ENCODE data around the gene HSPA1A.

The HSPA1A gene

DNA sequence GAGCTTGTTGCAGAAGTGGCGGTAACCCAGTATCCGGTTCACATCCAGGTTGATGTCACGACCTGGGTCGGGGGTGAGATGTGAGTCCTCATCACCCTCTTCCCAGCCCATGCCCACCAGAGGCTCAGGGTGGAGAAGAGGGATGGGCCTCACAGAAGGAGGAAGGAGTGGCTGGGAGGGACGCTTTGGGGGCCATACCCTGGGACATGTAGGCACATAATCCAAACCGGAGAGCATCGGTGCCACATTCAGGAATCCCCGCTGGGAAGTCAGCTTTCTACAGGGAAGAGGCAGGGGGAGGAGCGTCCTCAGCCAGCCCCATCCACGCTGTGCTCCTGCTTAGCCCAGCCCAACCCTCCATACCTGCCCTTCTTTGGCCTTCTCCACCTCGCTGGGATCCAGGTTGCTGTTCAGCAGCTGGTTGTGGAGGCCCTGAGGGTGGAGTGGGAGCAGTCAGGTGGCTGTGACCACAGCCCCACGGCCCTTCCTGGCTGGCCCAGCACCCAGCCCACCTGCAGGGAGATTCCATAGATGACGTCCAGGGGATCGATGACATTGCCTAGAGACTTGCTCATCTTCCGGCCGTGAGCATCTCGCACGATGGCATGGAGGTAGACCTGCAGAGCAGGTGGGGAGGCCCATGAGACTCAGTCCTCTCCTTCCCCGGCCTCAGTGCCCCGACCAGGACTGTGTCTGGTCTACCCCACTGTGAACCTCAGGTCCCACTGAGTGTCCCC lies 34.7 kb upstream of the HSPA1A start:
- POLR2A ChIA-PET: interaction anchor here (0.8 kb wide), 1 partner anchor 11 kb away, joined by 3 read pairs; no protein-coding TSS in a partner anchor
- no peak for DNase-seq (ENCODE audit: extremely low spot score)
- CTCF ChIA-PET: interaction anchor here (1.0 to 4.6 kb wide), 6 partner anchors 11 to 33 kb away, joined by 3 to 31 read pairs (median 6); partner anchors contain the start of gene VARS1
- TF ChIP-seq, protein P1, sequence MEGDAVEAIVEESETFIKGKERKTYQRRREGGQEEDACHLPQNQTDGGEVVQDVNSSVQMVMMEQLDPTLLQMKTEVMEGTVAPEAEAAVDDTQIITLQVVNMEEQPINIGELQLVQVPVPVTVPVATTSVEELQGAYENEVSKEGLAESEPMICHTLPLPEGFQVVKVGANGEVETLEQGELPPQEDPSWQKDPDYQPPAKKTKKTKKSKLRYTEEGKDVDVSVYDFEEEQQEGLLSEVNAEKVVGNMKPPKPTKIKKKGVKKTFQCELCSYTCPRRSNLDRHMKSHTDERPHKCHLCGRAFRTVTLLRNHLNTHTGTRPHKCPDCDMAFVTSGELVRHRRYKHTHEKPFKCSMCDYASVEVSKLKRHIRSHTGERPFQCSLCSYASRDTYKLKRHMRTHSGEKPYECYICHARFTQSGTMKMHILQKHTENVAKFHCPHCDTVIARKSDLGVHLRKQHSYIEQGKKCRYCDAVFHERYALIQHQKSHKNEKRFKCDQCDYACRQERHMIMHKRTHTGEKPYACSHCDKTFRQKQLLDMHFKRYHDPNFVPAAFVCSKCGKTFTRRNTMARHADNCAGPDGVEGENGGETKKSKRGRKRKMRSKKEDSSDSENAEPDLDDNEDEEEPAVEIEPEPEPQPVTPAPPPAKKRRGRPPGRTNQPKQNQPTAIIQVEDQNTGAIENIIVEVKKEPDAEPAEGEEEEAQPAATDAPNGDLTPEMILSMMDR (IDR thresholded peaks at IDR 0.05; ENCODE audit: control extremely low read depth, extremely low read depth, low read depth, missing control alignments): no peak

DNA sequence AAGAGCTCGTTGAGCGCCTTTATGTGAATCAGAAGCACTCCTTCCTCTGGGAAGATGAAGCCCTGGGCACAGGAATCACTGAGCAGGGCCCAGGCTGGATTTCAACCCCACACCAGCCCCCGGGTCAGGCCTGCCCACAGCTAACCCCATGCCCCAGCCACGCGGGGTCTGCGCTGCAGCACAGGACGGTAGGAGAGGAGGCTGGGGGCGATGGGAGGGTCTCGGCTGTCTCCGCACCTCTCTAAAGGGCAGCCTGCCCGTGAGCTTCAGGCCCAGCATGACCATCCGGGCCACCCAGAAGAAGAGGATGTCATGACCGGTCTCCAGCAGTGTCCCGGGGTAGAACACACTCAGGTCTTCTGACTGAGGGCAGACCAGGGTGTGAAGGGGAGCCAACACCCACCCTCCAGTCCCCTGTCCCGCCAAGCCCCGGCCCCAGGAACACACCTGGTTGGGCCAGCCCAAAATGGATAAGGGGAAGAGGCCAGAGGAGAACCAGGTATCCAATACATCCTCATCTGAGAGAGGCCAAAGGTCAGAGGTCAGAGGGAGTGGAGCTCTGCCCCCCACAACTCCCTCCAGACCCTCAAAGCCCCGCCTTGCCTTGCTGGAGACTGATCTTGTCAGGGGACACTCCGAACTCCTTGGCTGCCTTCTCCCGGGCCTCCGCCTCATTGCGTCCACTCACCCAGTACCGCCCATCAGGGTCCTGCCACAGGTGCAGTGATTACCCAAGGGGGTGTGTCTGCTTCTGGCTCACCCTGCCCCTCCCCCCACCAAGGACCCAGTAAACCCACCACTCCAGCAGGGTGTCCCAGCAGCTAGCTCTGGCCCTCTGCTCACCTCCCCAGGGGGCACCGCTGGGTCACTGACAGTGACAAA lies 33.9 kb upstream of the HSPA1A start:
- POLR2A ChIA-PET: interaction anchor here (0.8 kb wide), 1 partner anchor 12 kb away, joined by 3 read pairs; no protein-coding TSS in a partner anchor
- no peak for DNase-seq (ENCODE audit: extremely low spot score)
- CTCF ChIA-PET: interaction anchor here (1.0 to 4.6 kb wide), 3 partner anchors 10 to 15 kb away, joined by 5 to 31 read pairs (median 9); partner anchors contain the start of gene VARS1
- TF ChIP-seq, protein P1 (IDR thresholded peaks at IDR 0.05; ENCODE audit: control extremely low read depth, extremely low read depth, low read depth, missing control alignments): no peak

DNA sequence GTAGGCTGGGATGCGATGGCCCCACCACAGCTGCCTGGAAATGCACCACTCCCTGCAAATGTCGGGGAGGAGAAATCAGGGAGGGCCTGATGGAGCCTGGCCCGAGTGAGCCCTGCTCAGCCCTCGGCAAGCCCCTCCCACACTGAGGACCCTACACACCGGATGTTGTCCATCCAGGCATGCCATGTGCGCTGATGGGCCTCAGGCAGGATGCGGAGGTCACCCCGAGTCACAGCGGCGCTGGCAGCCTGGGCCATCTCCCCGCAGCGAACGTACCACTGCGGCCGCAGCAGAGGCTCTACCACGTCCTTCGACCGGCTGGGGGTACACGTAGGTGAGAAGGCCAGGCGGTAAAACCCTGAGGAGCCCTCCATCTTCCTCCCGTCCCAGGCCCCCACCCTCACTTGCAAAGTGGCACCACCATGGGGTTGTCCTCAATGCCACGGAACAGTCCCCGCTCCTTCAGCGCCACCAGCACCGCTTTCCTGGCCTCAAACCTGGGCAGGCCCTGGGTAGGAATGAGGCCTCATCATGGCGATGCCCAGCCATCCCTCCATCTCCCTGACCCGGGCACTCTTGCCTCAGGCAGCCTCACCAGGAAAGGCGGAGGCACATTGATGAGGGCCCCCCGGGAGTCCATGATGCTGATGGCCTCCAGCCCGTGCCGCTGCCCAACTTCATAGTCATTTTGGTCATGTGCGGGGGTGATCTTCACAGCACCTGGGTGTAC lies 33.1 kb upstream of the HSPA1A start:
- TF ChIP-seq, protein P1 (IDR thresholded peaks at IDR 0.05; ENCODE audit: control extremely low read depth, extremely low read depth, low read depth, missing control alignments): no peak
- CTCF ChIA-PET: interaction anchor here (1.9 to 7.2 kb wide), 4 partner anchors 8 to 13 kb away, joined by 9 to 41 read pairs (median 20); no protein-coding TSS in a partner anchor
- no peak for DNase-seq (ENCODE audit: extremely low spot score)
- POLR2A ChIA-PET: no interaction called here

- no peak for DNase-seq (ENCODE audit: extremely low spot score)
- CTCF ChIA-PET: interaction anchor here (1.3 to 7.2 kb wide), 3 partner anchors 10 to 15 kb away, joined by 4 to 41 read pairs (median 10); no protein-coding TSS in a partner anchor
- POLR2A ChIA-PET: no interaction called here
- TF ChIP-seq, protein P1 (IDR thresholded peaks at IDR 0.05; ENCODE audit: control extremely low read depth, extremely low read depth, low read depth, missing control alignments): no peak
These were observed 31.0 kb upstream of the HSPA1A start for GRCh38 chr6:31784098-31784925.

DNA sequence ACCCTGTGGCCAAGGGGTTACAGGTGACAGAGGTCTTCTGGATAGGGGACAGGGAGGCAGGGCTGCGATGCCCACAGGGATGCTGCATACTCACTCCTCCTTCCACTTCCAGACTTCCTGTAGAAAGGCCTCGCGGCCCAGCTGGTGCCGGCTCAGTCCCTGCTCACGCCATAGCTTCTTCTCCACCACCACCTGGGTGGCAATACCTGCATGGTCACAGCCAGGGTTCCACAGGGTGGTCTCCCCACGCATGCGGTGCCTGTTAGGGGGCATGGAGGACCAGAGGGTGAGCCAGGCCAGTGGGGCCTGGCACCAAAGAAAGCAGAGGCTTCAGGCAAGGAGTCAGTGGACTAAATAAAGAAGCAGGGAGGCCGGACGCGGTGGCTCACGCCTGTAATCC lies 29.9 kb upstream of the HSPA1A start:
- POLR2A ChIA-PET: no interaction called here
- CTCF ChIA-PET: interaction anchor here (1.0 to 7.2 kb wide), 6 partner anchors 8 to 44 kb away, joined by 3 to 41 read pairs (median 5); partner anchors contain the start of gene VWA7
- TF ChIP-seq, protein P1 (IDR thresholded peaks at IDR 0.05; ENCODE audit: control extremely low read depth, extremely low read depth, low read depth, missing control alignments): no peak
- no peak for DNase-seq (ENCODE audit: extremely low spot score)
